Erythroblast (primary cell): ENCODE results near the gene MEGF11.

Experiments used
- GATA1 ChIP-seq: IDR thresholded peaks from 2 replicates; pipeline ENCODE4 v1.6.1; 2011; ENCODE audit warnings: low read depth, mild to moderate bottlenecking, control low read depth, low read length, moderate library complexity
- POLR2A ChIP-seq: IDR thresholded peaks from 2 replicates; pipeline ENCODE4 v1.6.1; 2011; ENCODE audit warnings: mild to moderate bottlenecking, low read length

DNA sequence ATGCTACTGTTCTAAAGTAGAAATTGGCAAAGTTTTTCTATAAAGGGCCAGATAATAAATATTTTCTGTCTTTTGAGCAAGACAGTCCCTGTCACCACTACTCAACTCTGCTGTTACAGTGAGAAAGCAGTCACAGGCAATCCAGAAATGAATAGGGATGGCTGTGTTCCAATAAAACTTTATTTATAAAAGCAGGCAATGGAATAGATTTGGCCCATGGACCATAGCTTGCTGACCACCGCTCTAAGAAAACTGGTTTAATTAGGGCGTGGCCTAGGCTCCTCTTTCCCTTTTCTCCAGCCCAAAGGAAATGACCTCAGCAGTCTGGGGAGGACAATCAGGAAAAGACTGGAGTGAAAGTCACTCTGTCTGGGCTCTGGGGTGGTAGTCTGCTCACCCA is 183.8 kb downstream of the MEGF11 start:
- no peak for TF ChIP-seq POLR2A
- TF ChIP-seq GATA1 = no peak
